Trophoblast cell (in vitro differentiated cells and primary cell): Measurements from ENCODE around the gene RAD51B.

Source experiments
- DNase-seq, 2 donors: peaks; one replicate each; pipeline ENCODE4 v3.0.0-alpha.2; 2016
- H2AFZ ChIP-seq: 2 replicates; pipeline ENCODE4 v1.6.1; 2013; ENCODE audit warnings: low read length, moderate library complexity, mild to moderate bottlenecking; ENCODE audit not compliant: insufficient read depth, poor library complexity
- H2AK5ac ChIP-seq: 2 replicates; pipeline ENCODE4 v1.6.1; 2013; ENCODE audit warnings: mild to moderate bottlenecking, low read length
- H2BK120ac ChIP-seq: 2 replicates; pipeline ENCODE4 v1.6.1; 2013; ENCODE audit warnings: low read length, mild to moderate bottlenecking, moderate library complexity; ENCODE audit not compliant: insufficient read depth, poor library complexity
- H2BK12ac ChIP-seq: 2 replicates; pipeline ENCODE4 v1.6.1; 2013; ENCODE audit warnings: mild to moderate bottlenecking, low read length, moderate library complexity
- H2BK5ac ChIP-seq: 2 replicates; pipeline ENCODE4 v1.6.1; 2013; ENCODE audit warnings: low read length, low read depth, moderate library complexity, mild to moderate bottlenecking; ENCODE audit not compliant: poor library complexity
- H3K14ac ChIP-seq: 2 replicates; pipeline ENCODE4 v1.6.1; 2013; ENCODE audit warnings: mild to moderate bottlenecking, low read length
- H3K18ac ChIP-seq: 2 replicates; pipeline ENCODE4 v1.6.1; 2013; ENCODE audit warnings: mild to moderate bottlenecking, low read length
- H3K23ac ChIP-seq: 2 replicates; pipeline ENCODE4 v1.6.1; 2013; ENCODE audit warnings: low read length
- H3K27ac ChIP-seq: 2 replicates; pipeline ENCODE4 v1.5.1; 2013; ENCODE audit warnings: low read depth, mild to moderate bottlenecking, inconsistent platforms, low read length, moderate library complexity
- H3K27me3 ChIP-seq: 2 replicates; pipeline ENCODE4 v1.6.1; 2013; ENCODE audit warnings: inconsistent platforms, mild to moderate bottlenecking, low read length, moderate library complexity; ENCODE audit not compliant: insufficient read depth
- H3K36me3 ChIP-seq, 2 experiments: 1 replicate in 1 of 2; 2 replicates in 1 of 2; pipeline ENCODE4 v1.6.1; 2013; ENCODE audit warnings: low read length in 2 of 2, mild to moderate bottlenecking in 2 of 2, moderate library complexity in 1 of 2; ENCODE audit not compliant: insufficient read depth in 2 of 2, control insufficient read depth in 1 of 2
- H3K4ac ChIP-seq: 2 replicates; pipeline ENCODE4 v1.6.1; 2013; ENCODE audit warnings: low read depth, mild to moderate bottlenecking, low read length, moderate library complexity
- H3K4me1 ChIP-seq, 2 experiments: 1 replicate in 1 of 2; 2 replicates in 1 of 2; pipeline ENCODE4 v1.6.1; 2013; ENCODE audit warnings: low read length in 2 of 2, mild to moderate bottlenecking in 2 of 2, moderate library complexity in 1 of 2; ENCODE audit not compliant: insufficient read depth in 2 of 2, control insufficient read depth in 1 of 2
- H3K4me2 ChIP-seq: 2 replicates; pipeline ENCODE4 v1.6.1; 2013; ENCODE audit warnings: inconsistent platforms, mild to moderate bottlenecking, low read length, moderate library complexity
- H3K4me3 ChIP-seq: 2 replicates; pipeline ENCODE4 v1.5.1; 2013; ENCODE audit warnings: mild to moderate bottlenecking, low read depth, low read length, inconsistent platforms
- H3K79me1 ChIP-seq: one replicate; pipeline ENCODE4 v1.6.1; 2013; ENCODE audit warnings: low read length
- H3K79me2 ChIP-seq: 2 replicates; pipeline ENCODE4 v1.6.1; 2013; ENCODE audit warnings: low read length, mild to moderate bottlenecking; ENCODE audit not compliant: control insufficient read depth, insufficient read depth, poor library complexity
- H3K9ac ChIP-seq: 2 replicates; pipeline ENCODE4 v1.6.1; 2013; ENCODE audit warnings: mild to moderate bottlenecking, low read length
- H3K9me3 ChIP-seq: 2 replicates; pipeline ENCODE4 v1.6.1; 2013; ENCODE audit warnings: low read depth, mild to moderate bottlenecking, control low read depth, inconsistent platforms, low read length; ENCODE audit not compliant: insufficient read depth
- H4K12ac ChIP-seq: 2 replicates; pipeline ENCODE4 v1.6.1; 2013; ENCODE audit warnings: low read depth, mild to moderate bottlenecking, low read length, moderate library complexity
- H4K8ac ChIP-seq: 2 replicates; pipeline ENCODE4 v1.6.1; 2013; ENCODE audit warnings: low read depth, mild to moderate bottlenecking, low read length, moderate library complexity
- H4K91ac ChIP-seq: one replicate; pipeline ENCODE4 v1.6.1; 2013; ENCODE audit warnings: low read depth, mild to moderate bottlenecking, low read length, moderate library complexity
- WGBS: extraction: QIAGEN DNeasy Blood & Tissue Kit; methylation state at CpG from one replicate; pipeline ENCODE4 v1.1.7; 2013; ENCODE audit warnings: missing lambda C conversion rate; ENCODE audit not compliant: insufficient read length, insufficient coverage; ENCODE audit errors: extremely low coverage; 5-methylcytosine and 5-hydroxymethylcytosine counted together

Gene RAD51B

GRCh38 chr14:68701001-68701741 lies 881.6 kb downstream of the RAD51B start:
- Histone ChIP-seq H3K4me2 (no peak overlapping the region), H3K9ac (no peak overlapping the region), H3K9me3 (no peaks in the 10 kb centered on the region), H2BK12ac (no peak overlapping the region), H2AK5ac (no peak overlapping the region), H3K18ac (no peak overlapping the region), H3K14ac (no peak overlapping the region), H3K23ac (no peak overlapping the region), H4K8ac (no peak overlapping the region), H3K4me1 (peaks cover 2 to 18% of the 10 kb centered on the region in 2 experiments), H3K79me1 (peaks cover 19% of the 10 kb centered on the region), H2BK5ac (no peak overlapping the region), H4K12ac (no peak overlapping the region), H2BK120ac (no peak overlapping the region), H3K79me2 (no peaks in the 10 kb centered on the region), H3K27ac (no peak overlapping the region), H3K36me3 (no peaks in the 10 kb centered on the region), H3K27me3 (no peaks in the 10 kb centered on the region), H3K4ac (no peak overlapping the region), H4K91ac (no peak overlapping the region), H3K4me3 (no peak overlapping the region), H2AFZ (no peak overlapping the region)
- no peak for DNase-seq
- WGBS: no CpG with 5 or more reads among the region's 6 CpGs

DNA sequence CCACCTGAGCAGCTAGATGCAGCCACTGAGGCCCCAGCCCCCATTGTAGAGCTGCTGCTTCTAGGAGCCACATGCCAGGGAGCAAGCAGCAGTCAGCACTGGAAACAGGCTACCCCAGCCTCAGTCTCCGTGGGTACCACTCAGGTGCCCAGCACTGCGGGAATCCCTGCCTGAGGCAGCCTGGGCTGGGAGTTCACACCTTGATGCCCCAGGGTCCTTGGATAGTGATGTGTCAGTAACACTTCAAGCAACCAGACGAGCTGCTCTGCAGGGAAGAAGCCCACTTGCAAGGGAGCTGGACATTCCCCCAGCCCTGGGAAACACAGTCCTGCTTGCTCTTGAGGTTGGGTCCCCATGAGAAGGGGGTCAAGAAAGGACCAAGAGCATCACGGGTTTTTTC lies 882.6 kb downstream of the RAD51B start:
- WGBS: no CpG with 5 or more reads among the region's 4 CpGs

DNA sequence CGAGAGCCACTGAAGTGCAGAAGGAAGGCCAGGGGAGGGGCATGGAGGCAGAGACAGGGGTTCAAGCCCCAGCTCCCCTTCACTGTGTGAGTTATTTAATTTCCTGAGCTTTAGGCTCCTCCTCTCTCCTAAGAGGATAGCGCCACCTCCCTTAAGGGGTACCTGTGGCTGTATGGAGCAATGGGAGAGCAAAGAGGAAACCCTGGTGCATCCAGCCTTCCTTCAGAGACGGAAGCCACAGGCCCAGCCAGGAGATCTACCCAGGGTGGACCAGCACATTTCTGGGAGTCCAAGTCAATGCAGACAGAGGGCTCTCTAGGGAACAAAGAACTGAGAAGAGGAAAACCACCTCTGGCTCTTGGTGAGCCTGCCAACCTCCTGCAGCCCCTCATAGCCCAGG lies 883.0 kb downstream of the RAD51B start:
- peaks cover 2% of the 10 kb centered on the region for H3K9me3 ChIP-seq
- H3K14ac ChIP-seq: no peak overlapping the region
- no peak overlapping the region for H4K12ac ChIP-seq
- no peaks in the 10 kb centered on the region for H3K79me2 ChIP-seq
- H3K4me3 ChIP-seq: no peak overlapping the region
- no peak overlapping the region for H2AFZ ChIP-seq
- H3K36me3 ChIP-seq: no peaks in the 10 kb centered on the region
- no peak overlapping the region for H2AK5ac ChIP-seq
- peaks cover 2 to 22% of the 10 kb centered on the region in 2 experiments for H3K4me1 ChIP-seq
- no peak overlapping the region for H3K18ac ChIP-seq
- H3K9ac ChIP-seq: no peak overlapping the region
- H2BK5ac ChIP-seq: no peak overlapping the region
- H3K79me1 ChIP-seq: peaks cover 17% of the 10 kb centered on the region
- H4K91ac ChIP-seq: peak overlapping the region; percentile 4
- no CpG with 5 or more reads among the region's 3 CpGs for WGBS
- H2BK12ac ChIP-seq: peak overlapping the region; percentile 34
- H4K8ac ChIP-seq: no peak overlapping the region
- no peak overlapping the region for H3K4ac ChIP-seq
- H2BK120ac ChIP-seq: peak overlapping the region; percentile 59
- H3K27me3 ChIP-seq: no peaks in the 10 kb centered on the region
- no peak overlapping the region for H3K27ac ChIP-seq
- no peak overlapping the region for H3K23ac ChIP-seq
- no peak for DNase-seq
- no peak overlapping the region for H3K4me2 ChIP-seq

More for the DNA sequence above, 882.6 kb downstream of the RAD51B start:
- no peak overlapping the region for H3K4me2 ChIP-seq
- peak overlapping the region; percentile 6 for H3K18ac ChIP-seq
- H3K23ac ChIP-seq: no peak overlapping the region
- no peaks in the 10 kb centered on the region for H3K36me3 ChIP-seq
- H2BK12ac ChIP-seq: peak overlapping the region; percentile 56
- H3K4me3 ChIP-seq: no peak overlapping the region
- H3K14ac ChIP-seq: no peak overlapping the region
- DNase-seq: no peak
- H2AK5ac ChIP-seq: peak overlapping the region; percentile 70
- H3K4ac ChIP-seq: no peak overlapping the region
- no peaks in the 10 kb centered on the region for H3K79me2 ChIP-seq
- peaks cover 2% of the 10 kb centered on the region for H3K9me3 ChIP-seq
- H4K12ac ChIP-seq: no peak overlapping the region
- no peak overlapping the region for H3K27ac ChIP-seq
- peaks cover 17% of the 10 kb centered on the region for H3K79me1 ChIP-seq
- H4K8ac ChIP-seq: no peak overlapping the region
- H4K91ac ChIP-seq: no peak overlapping the region
- H3K9ac ChIP-seq: no peak overlapping the region
- H2BK120ac ChIP-seq: peak overlapping the region; percentile 15
- H2BK5ac ChIP-seq: no peak overlapping the region
- peaks cover 2 to 22% of the 10 kb centered on the region in 2 experiments for H3K4me1 ChIP-seq
- no peak overlapping the region for H2AFZ ChIP-seq
- H3K27me3 ChIP-seq: no peaks in the 10 kb centered on the region

DNA sequence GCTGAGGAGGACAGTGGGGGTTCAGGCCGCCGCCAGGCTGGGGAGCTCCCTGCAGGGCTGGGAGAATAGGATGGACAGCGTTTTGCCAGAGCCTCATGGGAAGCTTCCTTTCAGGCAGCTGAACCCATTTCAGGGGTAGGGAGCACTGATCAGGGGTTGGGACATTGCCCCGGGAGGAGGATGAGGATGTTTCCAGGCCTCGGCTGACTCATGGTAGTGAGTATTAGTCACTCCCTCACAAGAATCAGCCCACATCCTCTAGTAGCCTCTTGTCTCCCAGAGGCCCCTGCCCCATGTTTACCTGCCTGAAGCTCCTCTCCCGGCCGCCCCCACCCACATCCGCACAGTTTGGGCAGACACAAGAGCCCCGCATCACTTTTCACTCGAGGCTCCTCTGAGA lies 883.5 kb downstream of the RAD51B start:
- Histone ChIP-seq H2BK5ac (no peak overlapping the region), H3K9ac (no peak overlapping the region), H3K4ac (no peak overlapping the region), H3K27ac (no peak overlapping the region), H4K12ac (peak overlapping the region; percentile 19), H3K4me2 (no peak overlapping the region), H3K4me3 (no peak overlapping the region), H3K23ac (no peak overlapping the region), H3K9me3 (peaks cover 2% of the 10 kb centered on the region), H3K36me3 (no peaks in the 10 kb centered on the region), H2BK120ac (peak overlapping the region; percentile 59), H3K79me1 (peaks cover 17% of the 10 kb centered on the region), H4K91ac (peak overlapping the region; percentile 30), H2BK12ac (peak overlapping the region; percentile 16), H2AK5ac (no peak overlapping the region), H3K4me1 (peaks cover 2 to 22% of the 10 kb centered on the region in 2 experiments), H3K79me2 (no peaks in the 10 kb centered on the region), H3K27me3 (no peaks in the 10 kb centered on the region), H3K14ac (no peak overlapping the region), H3K18ac (no peak overlapping the region), H4K8ac (peak overlapping the region; percentile 0), H2AFZ (no peak overlapping the region)
- peak in 1 of 2 donors; percentile 47 for DNase-seq
- no CpG with 5 or more reads among the region's 10 CpGs for WGBS
